Esophagus muscularis mucosa (tissue), 4 donors: ENCODE data around the gene TAF11L6.

Experiments used
- EP300 ChIP-seq: sonication (generic); formaldehyde crosslinking; IDR thresholded peaks from one replicate; pipeline ENCODE4 v1.6.1; 2017; ENCODE audit warnings: antibody characterized with exemption
- POLR2A ChIP-seq: fragments of 450-650 bp; IDR thresholded peaks from one replicate; pipeline ENCODE4 v1.6.1; 2017; ENCODE audit warnings: antibody characterized with exemption, moderate library complexity, mild to moderate bottlenecking, low read depth
- POLR2AphosphoS5 ChIP-seq, 2 donors: sonication (generic); formaldehyde crosslinking; IDR thresholded peaks; one replicate each; pipeline ENCODE4 v1.6.1; 2017; ENCODE audit warnings: antibody characterized with exemption in 2 of 2
- TF ChIP-seq, protein P1 (sequence below), 3 experiments: fragments of 200-600 bp in 2 of 3; fragments of 450-650 bp in 1 of 3; sonication (generic) in 2 of 3; IDR thresholded peaks; one replicate each; pipeline ENCODE4 v1.5.1; 2017 to 2019; ENCODE audit warnings: antibody characterized with exemption in 3 of 3, mild to moderate bottlenecking in 2 of 3, moderate library complexity in 1 of 3

DNA sequence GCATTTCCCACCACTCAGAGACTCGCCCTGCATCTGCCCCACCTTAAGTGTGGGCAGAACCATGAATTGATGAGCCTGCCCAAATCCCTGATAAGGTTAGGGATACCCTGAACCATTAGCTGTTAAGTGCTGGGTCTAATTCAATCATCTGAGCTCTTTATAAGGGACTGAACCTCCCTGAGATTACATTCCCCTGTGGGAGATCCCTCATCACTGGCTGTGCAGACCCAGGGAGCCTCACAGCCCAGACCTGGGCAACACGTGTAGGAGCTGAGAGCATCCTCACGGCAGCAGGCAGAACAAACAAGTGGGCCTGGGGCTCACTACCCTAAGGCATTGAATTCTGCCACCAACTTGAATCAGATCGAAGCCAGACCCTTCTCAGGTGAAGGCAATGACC lies 31.0 kb upstream of the TAF11L6 start:
- TF ChIP-seq, protein P1, sequence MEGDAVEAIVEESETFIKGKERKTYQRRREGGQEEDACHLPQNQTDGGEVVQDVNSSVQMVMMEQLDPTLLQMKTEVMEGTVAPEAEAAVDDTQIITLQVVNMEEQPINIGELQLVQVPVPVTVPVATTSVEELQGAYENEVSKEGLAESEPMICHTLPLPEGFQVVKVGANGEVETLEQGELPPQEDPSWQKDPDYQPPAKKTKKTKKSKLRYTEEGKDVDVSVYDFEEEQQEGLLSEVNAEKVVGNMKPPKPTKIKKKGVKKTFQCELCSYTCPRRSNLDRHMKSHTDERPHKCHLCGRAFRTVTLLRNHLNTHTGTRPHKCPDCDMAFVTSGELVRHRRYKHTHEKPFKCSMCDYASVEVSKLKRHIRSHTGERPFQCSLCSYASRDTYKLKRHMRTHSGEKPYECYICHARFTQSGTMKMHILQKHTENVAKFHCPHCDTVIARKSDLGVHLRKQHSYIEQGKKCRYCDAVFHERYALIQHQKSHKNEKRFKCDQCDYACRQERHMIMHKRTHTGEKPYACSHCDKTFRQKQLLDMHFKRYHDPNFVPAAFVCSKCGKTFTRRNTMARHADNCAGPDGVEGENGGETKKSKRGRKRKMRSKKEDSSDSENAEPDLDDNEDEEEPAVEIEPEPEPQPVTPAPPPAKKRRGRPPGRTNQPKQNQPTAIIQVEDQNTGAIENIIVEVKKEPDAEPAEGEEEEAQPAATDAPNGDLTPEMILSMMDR (IDR thresholded peaks at IDR 0.05): no peak
- TF ChIP-seq EP300 (no peak), POLR2AphosphoS5 (IDR thresholded peaks at IDR 0.05) (no peak), POLR2A (no peak)
